Measurements from ENCODE around the gene MAP4.
"Not testable (repeated sequence)": the region's sequence is repeated elsewhere in the genome, so short reads cannot be mapped to it uniquely, and the experiment has no call there.

MAP4 gene

GRCh38 chr3:47847260-47847659 is 169.0 kb downstream of the MAP4 start:
- H3K36me3 ChIP-seq (ENCODE audit: insufficient read depth, low read length), result peaks cover 94% of the 10 kb centered on the region
- no peaks in the 10 kb centered on the region for H3K27me3 ChIP-seq (ENCODE audit: insufficient read depth, low read length)
- H3K4me3 ChIP-seq (ENCODE audit: low read length), result no peak overlapping the region
- H3K4me1 ChIP-seq (ENCODE audit: insufficient read depth, low read length), result no peaks in the 10 kb centered on the region
- no peak overlapping the region for H2AFZ ChIP-seq (ENCODE audit: low read depth, low read length)
- no peaks in the 10 kb centered on the region for H3K9me3 ChIP-seq (ENCODE audit: low read length)

- Histone ChIP-seq H3K4me1 (ENCODE audit: insufficient read depth, low read length) (no peaks in the 10 kb centered on the region), H2AFZ (ENCODE audit: low read depth, low read length) (no peak overlapping the region), H3K4me3 (ENCODE audit: low read length) (no peak overlapping the region), H3K27me3 (ENCODE audit: insufficient read depth, low read length) (no peaks in the 10 kb centered on the region), H3K36me3 (ENCODE audit: insufficient read depth, low read length) (peaks cover 93% of the 10 kb centered on the region), H3K9me3 (ENCODE audit: low read length) (no peaks in the 10 kb centered on the region)
These were observed 169.4 kb downstream of the MAP4 start for GRCh38 chr3:47846880-47847248.

GRCh38 chr3:47846186-47846879 is 169.9 kb downstream of the MAP4 start:
- H3K4me1 ChIP-seq (ENCODE audit: insufficient read depth, low read length), result no peaks in the 10 kb centered on the region
- H3K4me3 ChIP-seq (ENCODE audit: low read length), result no peak overlapping the region
- H3K27me3 ChIP-seq (ENCODE audit: insufficient read depth, low read length), result no peaks in the 10 kb centered on the region
- peaks cover 94% of the 10 kb centered on the region for H3K36me3 ChIP-seq (ENCODE audit: insufficient read depth, low read length)
- H3K9me3 ChIP-seq (ENCODE audit: low read length), result no peaks in the 10 kb centered on the region
- no peak overlapping the region for H2AFZ ChIP-seq (ENCODE audit: low read depth, low read length)

- Histone ChIP-seq H3K4me1 (ENCODE audit: insufficient read depth, low read length) (no peaks in the 10 kb centered on the region), H3K9me3 (ENCODE audit: low read length) (no peaks in the 10 kb centered on the region)
These were observed 174.3 kb downstream of the MAP4 start for GRCh38 chr3:47841786-47842349.

GRCh38 chr3:47838503-47838902 is 177.7 kb downstream of the MAP4 start:
- Histone ChIP-seq H3K9me3 (ENCODE audit: low read length) (no peaks in the 10 kb centered on the region), H2AFZ (ENCODE audit: low read depth, low read length) (no peak overlapping the region), H3K4me1 (ENCODE audit: insufficient read depth, low read length) (no peaks in the 10 kb centered on the region), H3K4me3 (ENCODE audit: low read length) (no peak overlapping the region), H3K27me3 (ENCODE audit: insufficient read depth, low read length) (no peaks in the 10 kb centered on the region), H3K36me3 (ENCODE audit: insufficient read depth, low read length) (peaks cover 76% of the 10 kb centered on the region)

More at GRCh38 chr3:47841786-47842349, 174.3 kb downstream of the MAP4 start:
- Histone ChIP-seq H3K27me3 (ENCODE audit: insufficient read depth, low read length) (no peaks in the 10 kb centered on the region), H3K36me3 (ENCODE audit: insufficient read depth, low read length) (peaks cover 78% of the 10 kb centered on the region), H3K4me3 (ENCODE audit: low read length) (no peak overlapping the region), H2AFZ (ENCODE audit: low read depth, low read length) (no peak overlapping the region)

GRCh38 chr3:47836986-47837385 is 179.2 kb downstream of the MAP4 start:
- Histone ChIP-seq H2AFZ (ENCODE audit: low read depth, low read length) (no peak overlapping the region), H3K36me3 (ENCODE audit: insufficient read depth, low read length) (peaks cover 77% of the 10 kb centered on the region), H3K27me3 (ENCODE audit: insufficient read depth, low read length) (no peaks in the 10 kb centered on the region), H3K4me1 (ENCODE audit: insufficient read depth, low read length) (no peaks in the 10 kb centered on the region), H3K4me3 (ENCODE audit: low read length) (no peak overlapping the region), H3K9me3 (ENCODE audit: low read length) (no peaks in the 10 kb centered on the region)

GRCh38 chr3:47829482-47829881 is 186.7 kb downstream of the MAP4 start:
- not testable (repeated sequence) for H2AFZ ChIP-seq (ENCODE audit: low read depth, low read length); H3K27me3 ChIP-seq (ENCODE audit: insufficient read depth, low read length); H3K4me3 ChIP-seq (ENCODE audit: low read length); H3K9me3 ChIP-seq (ENCODE audit: low read length)
- H3K4me1 ChIP-seq (ENCODE audit: insufficient read depth, low read length), result peaks cover 11% of the 10 kb centered on the region
- H3K36me3 ChIP-seq (ENCODE audit: insufficient read depth, low read length), result peaks cover 70% of the 10 kb centered on the region

GRCh38 chr3:47825590-47825989 is 190.6 kb downstream of the MAP4 start:
- H3K4me1 ChIP-seq (ENCODE audit: insufficient read depth, low read length), result peaks cover 16% of the 10 kb centered on the region
- peaks cover 46% of the 10 kb centered on the region for H3K36me3 ChIP-seq (ENCODE audit: insufficient read depth, low read length)
- no peaks in the 10 kb centered on the region for H3K27me3 ChIP-seq (ENCODE audit: insufficient read depth, low read length)
- peak overlapping the region; percentile 32 for H2AFZ ChIP-seq (ENCODE audit: low read depth, low read length)
- no peaks in the 10 kb centered on the region for H3K9me3 ChIP-seq (ENCODE audit: low read length)
- H3K4me3 ChIP-seq (ENCODE audit: low read length), result peak overlapping the region; percentile 98

GRCh38 chr3:47824541-47825473 is 191.4 kb downstream of the MAP4 start:
- no peaks in the 10 kb centered on the region for H3K9me3 ChIP-seq (ENCODE audit: low read length)
- peaks cover 48% of the 10 kb centered on the region for H3K36me3 ChIP-seq (ENCODE audit: insufficient read depth, low read length)
- peaks cover 16% of the 10 kb centered on the region for H3K4me1 ChIP-seq (ENCODE audit: insufficient read depth, low read length)
- peak overlapping the region; percentile 98 for H3K4me3 ChIP-seq (ENCODE audit: low read length)
- H2AFZ ChIP-seq (ENCODE audit: low read depth, low read length), result peak overlapping the region; percentile 32
- H3K27me3 ChIP-seq (ENCODE audit: insufficient read depth, low read length), result no peaks in the 10 kb centered on the region

- Histone ChIP-seq H3K36me3 (ENCODE audit: insufficient read depth, low read length) (peaks cover 74% of the 10 kb centered on the region), H3K9me3 (ENCODE audit: low read length) (no peaks in the 10 kb centered on the region), H3K27me3 (ENCODE audit: insufficient read depth, low read length) (no peaks in the 10 kb centered on the region), H3K4me3 (ENCODE audit: low read length) (no peak overlapping the region), H2AFZ (ENCODE audit: low read depth, low read length) (no peak overlapping the region), H3K4me1 (ENCODE audit: insufficient read depth, low read length) (no peaks in the 10 kb centered on the region)
These were observed 198.6 kb downstream of the MAP4 start for GRCh38 chr3:47817609-47818008.

GRCh38 chr3:47813551-47814177 is 202.6 kb downstream of the MAP4 start:
- Histone ChIP-seq H3K36me3 (ENCODE audit: insufficient read depth, low read length) (peaks cover 71% of the 10 kb centered on the region), H2AFZ (ENCODE audit: low read depth, low read length) (no peak overlapping the region)

GRCh38 chr3:47804577-47804976 is 211.6 kb downstream of the MAP4 start:
- no peaks in the 10 kb centered on the region for H3K9me3 ChIP-seq (ENCODE audit: low read length)
- peaks cover 32% of the 10 kb centered on the region for H3K36me3 ChIP-seq (ENCODE audit: insufficient read depth, low read length)
- peaks cover 14% of the 10 kb centered on the region for H3K4me1 ChIP-seq (ENCODE audit: insufficient read depth, low read length)
- H3K4me3 ChIP-seq (ENCODE audit: low read length), result no peak overlapping the region
- no peaks in the 10 kb centered on the region for H3K27me3 ChIP-seq (ENCODE audit: insufficient read depth, low read length)
- no peak overlapping the region for H2AFZ ChIP-seq (ENCODE audit: low read depth, low read length)

More at GRCh38 chr3:47813551-47814177, 202.6 kb downstream of the MAP4 start:
- Histone ChIP-seq H3K4me3 (ENCODE audit: low read length) (no peak overlapping the region), H3K27me3 (ENCODE audit: insufficient read depth, low read length) (no peaks in the 10 kb centered on the region), H3K9me3 (ENCODE audit: low read length) (no peaks in the 10 kb centered on the region), H3K4me1 (ENCODE audit: insufficient read depth, low read length) (no peaks in the 10 kb centered on the region)

All from neuron (in vitro differentiated cells).